ENCODE results near the gene MAPKAP1.

The MAPKAP1 gene

DNA sequence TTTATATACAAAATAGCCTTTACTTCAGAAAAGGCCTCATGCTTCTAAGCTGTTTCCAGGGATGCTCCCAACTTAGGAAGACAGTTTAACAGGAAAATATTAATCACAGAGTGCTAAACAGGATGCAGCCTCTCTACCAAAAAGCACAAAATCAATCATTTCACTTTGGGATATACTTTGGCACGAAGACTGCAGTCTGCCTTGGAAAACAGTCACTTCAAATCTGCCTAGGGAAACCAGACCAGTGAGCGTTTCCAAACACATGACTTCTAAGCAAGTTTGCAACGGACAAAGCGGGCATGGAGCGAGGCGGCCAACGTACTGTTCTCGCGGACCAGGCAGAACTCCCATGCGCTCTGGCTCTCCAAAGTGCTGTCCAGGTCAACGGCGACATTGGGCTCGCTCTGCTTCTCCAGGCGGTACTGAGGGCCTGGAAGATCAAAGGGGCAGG lies 201.0 kb downstream of the MAPKAP1 start:
- TF ChIP-seq, protein P1, sequence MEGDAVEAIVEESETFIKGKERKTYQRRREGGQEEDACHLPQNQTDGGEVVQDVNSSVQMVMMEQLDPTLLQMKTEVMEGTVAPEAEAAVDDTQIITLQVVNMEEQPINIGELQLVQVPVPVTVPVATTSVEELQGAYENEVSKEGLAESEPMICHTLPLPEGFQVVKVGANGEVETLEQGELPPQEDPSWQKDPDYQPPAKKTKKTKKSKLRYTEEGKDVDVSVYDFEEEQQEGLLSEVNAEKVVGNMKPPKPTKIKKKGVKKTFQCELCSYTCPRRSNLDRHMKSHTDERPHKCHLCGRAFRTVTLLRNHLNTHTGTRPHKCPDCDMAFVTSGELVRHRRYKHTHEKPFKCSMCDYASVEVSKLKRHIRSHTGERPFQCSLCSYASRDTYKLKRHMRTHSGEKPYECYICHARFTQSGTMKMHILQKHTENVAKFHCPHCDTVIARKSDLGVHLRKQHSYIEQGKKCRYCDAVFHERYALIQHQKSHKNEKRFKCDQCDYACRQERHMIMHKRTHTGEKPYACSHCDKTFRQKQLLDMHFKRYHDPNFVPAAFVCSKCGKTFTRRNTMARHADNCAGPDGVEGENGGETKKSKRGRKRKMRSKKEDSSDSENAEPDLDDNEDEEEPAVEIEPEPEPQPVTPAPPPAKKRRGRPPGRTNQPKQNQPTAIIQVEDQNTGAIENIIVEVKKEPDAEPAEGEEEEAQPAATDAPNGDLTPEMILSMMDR (IDR thresholded peaks at IDR 0.05) = no peak

DNA sequence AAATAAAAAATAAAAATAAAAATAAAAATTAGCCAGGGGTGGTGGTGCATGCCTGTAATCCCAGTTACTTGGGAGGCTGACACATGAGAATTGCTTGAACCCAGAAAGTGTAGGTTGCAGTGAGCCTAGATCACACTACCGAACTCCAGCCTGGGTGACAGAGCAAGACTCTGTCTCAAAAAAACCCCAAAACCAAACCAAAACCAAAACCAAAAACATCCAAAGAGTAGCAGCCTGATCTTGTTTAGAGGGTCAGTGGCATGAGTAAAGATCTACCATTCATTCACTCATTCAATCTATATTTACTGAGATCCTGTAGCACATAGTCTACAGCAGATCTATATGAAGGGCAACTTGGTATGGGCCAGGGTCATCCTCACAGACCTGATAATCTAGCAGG lies 202.4 kb downstream of the MAPKAP1 start:
- TF ChIP-seq, protein P1 (IDR thresholded peaks at IDR 0.05) = no peak

DNA sequence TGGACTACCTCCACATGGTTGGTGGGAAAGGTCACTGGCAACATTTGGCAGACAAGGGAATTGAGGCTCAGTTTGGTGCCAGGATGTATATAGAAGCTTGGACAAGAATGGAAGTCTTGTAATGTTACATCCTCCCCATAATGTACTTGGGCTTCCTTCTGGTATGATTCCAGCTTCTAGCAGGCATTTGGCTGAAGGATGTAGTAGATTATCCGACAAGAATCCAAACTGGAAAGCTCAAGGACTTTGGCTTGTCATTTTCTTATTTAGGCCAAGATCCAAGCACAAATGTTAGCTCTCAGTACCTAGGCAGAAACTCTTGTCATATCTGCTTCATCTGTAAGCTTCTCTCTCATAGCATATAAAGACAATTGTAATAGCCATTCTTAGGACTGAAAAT lies 209.1 kb downstream of the MAPKAP1 start:
- TF ChIP-seq, protein P1 (IDR thresholded peaks at IDR 0.05) = no peak

DNA sequence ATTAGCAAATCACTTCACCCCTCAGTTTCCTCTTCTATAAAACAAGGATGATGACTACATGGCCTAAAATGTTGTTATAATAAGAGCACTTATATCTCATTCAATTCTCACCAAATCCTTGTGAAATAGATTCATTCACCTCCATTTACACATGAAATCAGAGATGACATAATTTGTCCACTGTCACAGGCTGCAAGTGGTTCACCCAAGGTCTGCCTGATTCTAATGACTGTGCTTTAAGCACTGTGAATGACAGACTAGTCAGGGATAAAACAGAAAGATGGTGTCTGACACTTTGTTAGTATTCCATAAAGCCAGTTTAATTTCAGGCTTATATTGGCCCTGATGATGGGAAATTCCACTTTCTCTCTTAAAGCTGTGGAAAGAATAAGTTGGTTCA lies 209.5 kb downstream of the MAPKAP1 start:
- TF ChIP-seq, protein P1 (IDR thresholded peaks at IDR 0.05) = no peak

DNA sequence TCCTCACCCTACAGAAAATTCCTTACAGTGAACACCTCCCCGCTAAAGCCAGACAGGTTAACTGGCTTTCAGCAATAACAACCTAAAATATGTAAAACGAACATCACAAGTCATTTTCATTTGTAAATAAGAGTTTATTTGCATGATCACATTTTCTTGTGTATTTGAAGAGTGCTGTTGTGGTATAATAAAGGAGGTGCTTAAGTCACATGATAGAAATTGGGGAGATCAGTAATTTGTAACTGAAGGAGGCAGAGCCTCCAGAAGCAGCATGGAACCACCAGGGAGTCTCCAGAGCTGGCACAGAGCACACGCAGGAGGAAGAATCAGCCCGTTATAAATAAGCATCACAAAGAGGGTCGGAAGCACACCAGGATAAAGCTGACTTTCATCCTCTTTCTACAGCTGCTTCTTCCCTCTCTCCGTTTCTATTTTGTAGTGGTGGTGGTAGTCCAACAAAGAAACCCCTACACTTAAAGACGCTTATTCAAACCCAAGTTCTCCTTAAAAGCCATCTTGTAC lies 210.6 kb downstream of the MAPKAP1 start:
- TF ChIP-seq, protein P1 (IDR thresholded peaks at IDR 0.05) = no peak

DNA sequence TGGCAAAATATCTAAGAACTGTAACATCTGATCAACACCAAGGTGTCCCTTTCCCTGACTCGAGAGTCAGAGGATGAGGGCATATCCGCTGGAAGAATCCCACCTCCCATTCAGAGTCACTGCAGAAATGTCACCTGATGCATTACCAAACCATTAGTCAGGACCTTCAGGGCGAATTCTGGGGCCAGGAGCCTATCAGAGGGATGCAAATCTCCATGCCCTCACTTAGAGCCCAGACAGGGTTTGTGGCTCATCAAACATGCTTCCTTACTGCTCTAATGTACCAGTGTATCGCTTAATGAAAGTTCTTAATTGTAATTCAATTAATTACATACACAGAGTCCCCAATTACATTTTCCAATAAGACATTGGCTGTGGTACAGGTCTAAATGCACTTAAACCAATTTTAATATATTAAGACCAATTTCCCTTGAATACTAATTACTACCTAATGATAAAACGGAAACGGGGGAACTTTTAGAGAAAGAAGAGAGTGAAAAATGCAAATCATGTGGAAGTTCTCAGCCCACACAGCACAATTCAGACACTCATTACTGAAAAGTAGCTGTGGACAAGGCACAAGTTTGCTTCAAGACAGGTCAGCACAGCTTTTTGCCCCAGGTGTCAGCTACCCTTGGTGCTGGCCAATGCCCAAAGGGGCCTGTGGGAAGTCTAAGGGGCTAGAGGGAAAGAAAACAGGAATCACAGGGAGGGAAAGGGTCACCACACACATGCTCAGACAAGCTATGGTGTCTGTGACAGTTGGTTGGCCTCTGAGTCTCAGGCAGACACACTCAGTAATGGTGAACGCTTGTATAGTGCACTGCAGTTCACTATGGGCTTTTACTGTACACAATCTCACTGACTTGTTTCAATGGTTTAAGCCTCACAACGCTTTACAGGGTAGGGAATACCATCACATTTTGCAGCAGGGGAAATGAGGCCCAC lies 211.6 kb downstream of the MAPKAP1 start:
- TF ChIP-seq, protein P1 (IDR thresholded peaks at IDR 0.05) = no peak

DNA sequence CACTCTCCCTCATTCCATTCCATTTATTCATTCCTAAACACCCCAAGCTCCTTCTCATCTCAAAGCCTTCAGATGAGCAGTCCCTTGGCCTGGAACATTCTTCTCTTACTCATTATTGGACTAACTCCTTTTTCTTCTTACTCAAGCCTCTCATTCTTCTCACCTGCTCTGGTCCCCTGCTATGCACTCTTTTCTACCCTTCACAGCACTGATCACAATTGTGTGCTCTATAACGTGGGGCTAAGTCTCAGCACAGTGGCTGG lies 212.4 kb downstream of the MAPKAP1 start:
- TF ChIP-seq, protein P1 (IDR thresholded peaks at IDR 0.05) = no peak
